ENCODE results near the gene SFRP2.

The SFRP2 gene

GRCh38 chr4:153782581-153782980, 6.3 kb downstream of the SFRP2 start:
- H3K23ac ChIP-seq (ENCODE audit: low read length): no peak overlapping the region
- H2BK5ac ChIP-seq (ENCODE audit: low read depth, low read length, poor library complexity): no peak overlapping the region
- no peak overlapping the region for H4K12ac ChIP-seq (ENCODE audit: low read depth, low read length)
- H3K4me2 ChIP-seq (ENCODE audit: low read length): no peak overlapping the region
- H2AK5ac ChIP-seq (ENCODE audit: low read length): no peak overlapping the region
- no peak overlapping the region for H2BK120ac ChIP-seq (ENCODE audit: insufficient read depth, low read length, poor library complexity)
- no peak overlapping the region for H3K4me3 ChIP-seq (ENCODE audit: low read depth, low read length)
- H3K79me1 ChIP-seq (ENCODE audit: low read length): no peaks in the 10 kb centered on the region
- no peak overlapping the region for H4K8ac ChIP-seq (ENCODE audit: low read depth, low read length)
- H3K4me1 ChIP-seq (ENCODE audit: control insufficient read depth in 1 of 2, insufficient read depth in 2 of 2, low read length in 2 of 2): no peaks in the 10 kb centered on the region
- H3K79me2 ChIP-seq (ENCODE audit: control insufficient read depth, insufficient read depth, low read length, poor library complexity): no peaks in the 10 kb centered on the region
- H3K27me3 ChIP-seq (ENCODE audit: insufficient read depth, low read length): peaks cover 3% of the 10 kb centered on the region
- no peak overlapping the region for H2AFZ ChIP-seq (ENCODE audit: insufficient read depth, low read length, poor library complexity)
- H2BK12ac ChIP-seq (ENCODE audit: low read length): no peak overlapping the region
- no peak overlapping the region for H3K4ac ChIP-seq (ENCODE audit: low read depth, low read length)
- H3K9me3 ChIP-seq (ENCODE audit: insufficient read depth, low read depth, low read length): no peaks in the 10 kb centered on the region
- H3K18ac ChIP-seq (ENCODE audit: low read length): no peak overlapping the region
- no CpG with 5 or more reads among the region's 1 CpG for WGBS (ENCODE audit: extremely low coverage, insufficient coverage, insufficient read length)
- no peak overlapping the region for H3K14ac ChIP-seq (ENCODE audit: low read length)
- DNase-seq: no peak
- peaks cover 0 to 3% of the 10 kb centered on the region in 2 experiments for H3K36me3 ChIP-seq (ENCODE audit: control insufficient read depth in 1 of 2, insufficient read depth in 2 of 2, low read length in 2 of 2)
- no peak overlapping the region for H3K9ac ChIP-seq (ENCODE audit: low read length)
- no peak overlapping the region for H3K27ac ChIP-seq (ENCODE audit: low read depth, low read length)
- H4K91ac ChIP-seq (ENCODE audit: low read depth, low read length): no peak overlapping the region

GRCh38 chr4:153781717-153782416, 7.0 kb downstream of the SFRP2 start:
- Histone ChIP-seq H3K79me2 (ENCODE audit: control insufficient read depth, insufficient read depth, low read length, poor library complexity) (no peaks in the 10 kb centered on the region), H3K27me3 (ENCODE audit: insufficient read depth, low read length) (no peaks in the 10 kb centered on the region), H4K12ac (ENCODE audit: low read depth, low read length) (no peak overlapping the region), H3K27ac (ENCODE audit: low read depth, low read length) (no peak overlapping the region), H3K18ac (ENCODE audit: low read length) (no peak overlapping the region), H3K36me3 (ENCODE audit: control insufficient read depth in 1 of 2, insufficient read depth in 2 of 2, low read length in 2 of 2) (peaks cover 0 to 3% of the 10 kb centered on the region in 2 experiments), H2BK120ac (ENCODE audit: insufficient read depth, low read length, poor library complexity) (no peak overlapping the region), H3K4me3 (ENCODE audit: low read depth, low read length) (no peak overlapping the region), H3K4me1 (ENCODE audit: control insufficient read depth in 1 of 2, insufficient read depth in 2 of 2, low read length in 2 of 2) (no peaks in the 10 kb centered on the region), H2BK5ac (ENCODE audit: low read depth, low read length, poor library complexity) (no peak overlapping the region), H2BK12ac (ENCODE audit: low read length) (no peak overlapping the region), H3K9me3 (ENCODE audit: insufficient read depth, low read depth, low read length) (no peaks in the 10 kb centered on the region), H3K14ac (ENCODE audit: low read length) (no peak overlapping the region), H2AFZ (ENCODE audit: insufficient read depth, low read length, poor library complexity) (no peak overlapping the region), H3K4me2 (ENCODE audit: low read length) (no peak overlapping the region), H2AK5ac (ENCODE audit: low read length) (no peak overlapping the region), H3K4ac (ENCODE audit: low read depth, low read length) (no peak overlapping the region), H4K8ac (ENCODE audit: low read depth, low read length) (no peak overlapping the region), H3K79me1 (ENCODE audit: low read length) (no peaks in the 10 kb centered on the region), H4K91ac (ENCODE audit: low read depth, low read length) (no peak overlapping the region), H3K23ac (ENCODE audit: low read length) (no peak overlapping the region), H3K9ac (ENCODE audit: low read length) (no peak overlapping the region)
- no peak for DNase-seq
- WGBS (ENCODE audit: extremely low coverage, insufficient coverage, insufficient read length): no CpG with 5 or more reads among the region's 6 CpGs

GRCh38 chr4:153781280-153781679, 7.6 kb downstream of the SFRP2 start:
- Histone ChIP-seq H3K4me2 (ENCODE audit: low read length) (no peak overlapping the region), H2BK120ac (ENCODE audit: insufficient read depth, low read length, poor library complexity) (no peak overlapping the region), H3K4me1 (ENCODE audit: control insufficient read depth in 1 of 2, insufficient read depth in 2 of 2, low read length in 2 of 2) (no peaks in the 10 kb centered on the region)

GRCh38 chr4:153780876-153781275, 8.0 kb downstream of the SFRP2 start:
- no peak overlapping the region for H4K12ac ChIP-seq (ENCODE audit: low read depth, low read length)
- H3K27ac ChIP-seq (ENCODE audit: low read depth, low read length): no peak overlapping the region
- no peaks in the 10 kb centered on the region for H3K27me3 ChIP-seq (ENCODE audit: insufficient read depth, low read length)
- no peak overlapping the region for H4K8ac ChIP-seq (ENCODE audit: low read depth, low read length)
- H2AK5ac ChIP-seq (ENCODE audit: low read length): no peak overlapping the region
- H2BK12ac ChIP-seq (ENCODE audit: low read length): no peak overlapping the region
- H3K79me2 ChIP-seq (ENCODE audit: control insufficient read depth, insufficient read depth, low read length, poor library complexity): no peaks in the 10 kb centered on the region
- no peak overlapping the region for H3K4ac ChIP-seq (ENCODE audit: low read depth, low read length)
- no peaks in the 10 kb centered on the region for H3K79me1 ChIP-seq (ENCODE audit: low read length)
- no peak overlapping the region for H3K18ac ChIP-seq (ENCODE audit: low read length)
- H3K4me3 ChIP-seq (ENCODE audit: low read depth, low read length): no peak overlapping the region
- H3K4me2 ChIP-seq (ENCODE audit: low read length): no peak overlapping the region
- WGBS (ENCODE audit: extremely low coverage, insufficient coverage, insufficient read length): no CpG with 5 or more reads among the region's 1 CpG
- H3K36me3 ChIP-seq (ENCODE audit: control insufficient read depth in 1 of 2, insufficient read depth in 2 of 2, low read length in 2 of 2): peaks cover 0 to 3% of the 10 kb centered on the region in 2 experiments
- no peak overlapping the region for H2AFZ ChIP-seq (ENCODE audit: insufficient read depth, low read length, poor library complexity)
- no peak overlapping the region for H3K9ac ChIP-seq (ENCODE audit: low read length)
- no peaks in the 10 kb centered on the region for H3K4me1 ChIP-seq (ENCODE audit: control insufficient read depth in 1 of 2, insufficient read depth in 2 of 2, low read length in 2 of 2)
- H3K9me3 ChIP-seq (ENCODE audit: insufficient read depth, low read depth, low read length): no peaks in the 10 kb centered on the region
- no peak overlapping the region for H4K91ac ChIP-seq (ENCODE audit: low read depth, low read length)
- DNase-seq: no peak
- H2BK5ac ChIP-seq (ENCODE audit: low read depth, low read length, poor library complexity): no peak overlapping the region
- H3K23ac ChIP-seq (ENCODE audit: low read length): no peak overlapping the region
- no peak overlapping the region for H3K14ac ChIP-seq (ENCODE audit: low read length)
- H2BK120ac ChIP-seq (ENCODE audit: insufficient read depth, low read length, poor library complexity): no peak overlapping the region

More at GRCh38 chr4:153781280-153781679, 7.6 kb downstream of the SFRP2 start:
- Histone ChIP-seq H3K18ac (ENCODE audit: low read length) (no peak overlapping the region), H3K27me3 (ENCODE audit: insufficient read depth, low read length) (no peaks in the 10 kb centered on the region), H2AFZ (ENCODE audit: insufficient read depth, low read length, poor library complexity) (no peak overlapping the region), H3K36me3 (ENCODE audit: control insufficient read depth in 1 of 2, insufficient read depth in 2 of 2, low read length in 2 of 2) (peaks cover 0 to 3% of the 10 kb centered on the region in 2 experiments), H4K12ac (ENCODE audit: low read depth, low read length) (no peak overlapping the region), H2BK12ac (ENCODE audit: low read length) (no peak overlapping the region), H4K91ac (ENCODE audit: low read depth, low read length) (no peak overlapping the region), H3K4ac (ENCODE audit: low read depth, low read length) (no peak overlapping the region), H4K8ac (ENCODE audit: low read depth, low read length) (no peak overlapping the region), H3K23ac (ENCODE audit: low read length) (no peak overlapping the region), H3K79me1 (ENCODE audit: low read length) (no peaks in the 10 kb centered on the region), H3K79me2 (ENCODE audit: control insufficient read depth, insufficient read depth, low read length, poor library complexity) (no peaks in the 10 kb centered on the region), H3K27ac (ENCODE audit: low read depth, low read length) (no peak overlapping the region), H3K9ac (ENCODE audit: low read length) (no peak overlapping the region), H2AK5ac (ENCODE audit: low read length) (no peak overlapping the region), H3K4me3 (ENCODE audit: low read depth, low read length) (no peak overlapping the region), H3K9me3 (ENCODE audit: insufficient read depth, low read depth, low read length) (no peaks in the 10 kb centered on the region), H3K14ac (ENCODE audit: low read length) (no peak overlapping the region), H2BK5ac (ENCODE audit: low read depth, low read length, poor library complexity) (no peak overlapping the region)
- no CpG with 5 or more reads among the region's 17 CpGs for WGBS (ENCODE audit: extremely low coverage, insufficient coverage, insufficient read length)
- DNase-seq: no peak
